DMS53 treated with DMSO at 0.1 percent for 48 hours (cell line): ENCODE data around the gene TMEM236.
A peak's percentile ranks its signal among the peaks of the same experiment; 100 is the strongest.

ENCODE experiments used
- DNase-seq: peaks from one replicate; lab custom pipeline; 2025; ENCODE audit not compliant: unreplicated experiment; lab: John Stamatoyannopoulos, UW

TMEM236 gene

GRCh38 chr10:17740668-17741067 is 11.3 kb upstream of the TMEM236 start:
- no peak for DNase-seq

- DNase-seq, result no peak
Observed at GRCh38 chr10:17742918-17743317, 9.1 kb upstream of the TMEM236 start.

GRCh38 chr10:17743437-17743836 is 8.6 kb upstream of the TMEM236 start:
- DNase-seq, result no peak

- no peak for DNase-seq
Observed at GRCh38 chr10:17744341-17744861, 7.6 kb upstream of the TMEM236 start.

- no peak for DNase-seq
Observed at GRCh38 chr10:17747883-17748550, 4.0 kb upstream of the TMEM236 start.

- DNase-seq, result no peak
Observed at GRCh38 chr10:17749890-17750289, 2.1 kb upstream of the TMEM236 start.

GRCh38 chr10:17756557-17757217 is 4.7 kb downstream of the TMEM236 start:
- no peak for DNase-seq

GRCh38 chr10:17758200-17758599 is 6.2 kb downstream of the TMEM236 start:
- DNase-seq, result no peak

- no peak for DNase-seq
Observed at GRCh38 chr10:17758896-17759295, 6.9 kb downstream of the TMEM236 start.

- no peak for DNase-seq
Observed at GRCh38 chr10:17764142-17764541, 12.1 kb downstream of the TMEM236 start.

GRCh38 chr10:17765602-17766001 is 13.6 kb downstream of the TMEM236 start:
- DNase-seq, result no peak

- no peak for DNase-seq
Observed at GRCh38 chr10:17766731-17767130, 14.7 kb downstream of the TMEM236 start.

- no peak for DNase-seq
Observed at GRCh38 chr10:17768496-17768895, 16.5 kb downstream of the TMEM236 start.

- no peak for DNase-seq
Observed at GRCh38 chr10:17768957-17769356, 17.0 kb downstream of the TMEM236 start.

- DNase-seq, result no peak
Observed at GRCh38 chr10:17771017-17771416, 19.0 kb downstream of the TMEM236 start.

GRCh38 chr10:17779784-17780183 is 27.8 kb downstream of the TMEM236 start:
- no peak for DNase-seq

GRCh38 chr10:17780727-17781126 is 28.7 kb downstream of the TMEM236 start:
- no peak for DNase-seq

GRCh38 chr10:17781856-17782255 is 29.9 kb downstream of the TMEM236 start:
- peak; percentile 17 for DNase-seq

GRCh38 chr10:17782921-17783665 is 31.1 kb downstream of the TMEM236 start:
- DNase-seq, result no peak

GRCh38 chr10:17783751-17784150 is 31.8 kb downstream of the TMEM236 start:
- DNase-seq, result no peak

GRCh38 chr10:17784688-17785087 is 32.7 kb downstream of the TMEM236 start:
- no peak for DNase-seq
